BJ (cell line): ENCODE measurements around the gene ATG16L1. TPM values are rescaled to one million over a fixed set of nuclear protein-coding genes. Genes with fewer than 3 reads are reported as not detected.

Source experiments
- CTCF ChIA-PET: fragments of 350-600 bp; formaldehyde crosslinking; extraction: SDS; loops from one replicate; lab custom pipeline; 2021; ENCODE audit warnings: antibody characterized with exemption, inconsistent platforms; lab: Yijun Ruan, JAX
- POLR2A ChIA-PET: fragments of 300-600 bp; sonication (Branson Sonifier 250); formaldehyde crosslinking; extraction: SDS; loops from one replicate; lab custom pipeline; 2021; ENCODE audit warnings: antibody characterized with exemption; lab: Charles Lee
- DNase-seq: peaks from one replicate; pipeline ENCODE4 v3.0.0-alpha.2; 2011; ENCODE audit warnings: low read depth
- H3K27me3 ChIP-seq: 2 replicates; pipeline ENCODE4 v1.6.0; 2011; ENCODE audit warnings: low read length; ENCODE audit not compliant: control insufficient read depth, insufficient read depth
- H3K36me3 ChIP-seq: 2 replicates; pipeline ENCODE4 v1.5.1; 2011; ENCODE audit warnings: low read length; ENCODE audit not compliant: control insufficient read depth, insufficient read depth
- H3K4me3 ChIP-seq: 2 replicates; pipeline ENCODE4 v1.5.1; 2011; ENCODE audit warnings: low read depth, mild to moderate bottlenecking, control low read depth, low read length
- CTCF ChIP-seq: IDR thresholded peaks from 2 replicates; pipeline ENCODE4 v1.5.1; 2011; ENCODE audit warnings: low read depth, mild to moderate bottlenecking, control low read depth, inconsistent platforms, low read length, moderate library complexity; ENCODE audit not compliant: insufficient read depth
- polyA plus RNA-seq: library from polyadenylated mRNA; depleted of rRNA; stranded (reverse); fragments of >200 nt; gene quantifications from 2 replicates; pipeline ENCODE4 v1.2.3, GENCODE V29; 2011

Gene ATG16L1
- polyA plus RNA-seq, 1 experiment, result 26.4 TPM

- no peak for DNase-seq
- CTCF ChIA-PET, result no interaction called here
- H3K27me3 ChIP-seq, result no peaks in the 10 kb centered on the region
- POLR2A ChIA-PET, result no interaction called here
- H3K4me3 ChIP-seq, result no peak overlapping the region
- H3K36me3 ChIP-seq, result peaks cover 13% of the 10 kb centered on the region
- no peak for TF ChIP-seq CTCF
Observed at GRCh38 chr2:233281992-233282603, 30.6 kb downstream of the ATG16L1 start.

- no peak for DNase-seq
- POLR2A ChIA-PET, result no interaction called here
- CTCF ChIA-PET, result interaction anchor here (1.8 kb wide), 1 partner anchor 157 kb away, joined by 3 read pairs; no protein-coding TSS in a partner anchor
- Histone ChIP-seq H3K36me3 (peaks cover 22% of the 10 kb centered on the region), H3K27me3 (no peaks in the 10 kb centered on the region), H3K4me3 (no peak overlapping the region)
- no peak for TF ChIP-seq CTCF
Observed at GRCh38 chr2:233285921-233286320, 34.4 kb downstream of the ATG16L1 start.

- Histone ChIP-seq H3K4me3 (no peak overlapping the region), H3K36me3 (peaks cover 31% of the 10 kb centered on the region), H3K27me3 (no peaks in the 10 kb centered on the region)
- no peak for DNase-seq
- ChIA-PET CTCF (interaction anchor here (0.6 to 1.0 kb wide), 2 partner anchors 243 to 1790 kb away, joined by 4 read pairs; no protein-coding TSS in a partner anchor), POLR2A (no interaction called here)
- TF ChIP-seq CTCF, result no peak
Observed at GRCh38 chr2:233287871-233288270, 36.4 kb downstream of the ATG16L1 start.

GRCh38 chr2:233288663-233289062, 37.2 kb downstream of the ATG16L1 start:
- H3K36me3 ChIP-seq, result peaks cover 33% of the 10 kb centered on the region

GRCh38 chr2:233289648-233290047, 38.2 kb downstream of the ATG16L1 start:
- Histone ChIP-seq H3K27me3 (no peaks in the 10 kb centered on the region), H3K4me3 (no peak overlapping the region), H3K36me3 (peaks cover 36% of the 10 kb centered on the region)
- ChIA-PET CTCF (no interaction called here), POLR2A (no interaction called here)
- DNase-seq, result no peak
- TF ChIP-seq CTCF, result no peak

More at GRCh38 chr2:233288663-233289062, 37.2 kb downstream of the ATG16L1 start:
- DNase-seq, result no peak
- ChIA-PET POLR2A (no interaction called here), CTCF (no interaction called here)
- no peak overlapping the region for H3K4me3 ChIP-seq
- TF ChIP-seq CTCF, result no peak
- no peaks in the 10 kb centered on the region for H3K27me3 ChIP-seq
